GM12878 (cell line): Measurements from ENCODE around the gene MYH10. TPM values are rescaled to one million over a fixed set of nuclear protein-coding genes. Genes with fewer than 3 reads are reported as not detected.

Source experiments
- ATAC-seq: fragments of 200-7000 bp; cut with Tn5 transposase; 3 replicates; pipeline ENCODE4 v1.9.1; 2020; ENCODE audit warnings: mild to moderate bottlenecking, moderate library complexity
- BruUV-seq: library from RNA; stranded (reverse); fragments of 400-500 nt; replicated peaks from 2 replicates; lab custom pipeline; 2021; lab: Mats Ljungman, UMichigan
- CTCF ChIA-PET: fragments of 300-600 bp; sonication (Branson Sonifier 250); formaldehyde crosslinking; extraction: SDS; loops from one replicate; lab custom pipeline; 2021; ENCODE audit warnings: inconsistent platforms; lab: Yijun Ruan, JAX
- POLR2A ChIA-PET: fragments of 350-600 bp; formaldehyde crosslinking; extraction: SDS; loops from one replicate; lab custom pipeline; 2021; ENCODE audit warnings: inconsistent platforms; lab: Charles Lee
- RAD21 ChIA-PET: fragments of 300-600 bp; sonication (Branson Sonifier 250); formaldehyde crosslinking; loops from one replicate; lab custom pipeline; 2023; ENCODE audit warnings: antibody characterized with exemption; ENCODE audit not compliant: unreplicated experiment; lab: Charles Lee
- SMC1A ChIA-PET: fragments of 300-600 bp; sonication (Branson Sonifier 250); formaldehyde crosslinking; loops from one replicate; lab custom pipeline; 2023; ENCODE audit not compliant: unreplicated experiment, uncharacterized antibody; lab: Charles Lee
- DNase-seq: peaks from one replicate; pipeline ENCODE4 v3.0.0-alpha.2; 2011; ENCODE audit warnings: low read depth, low spot score
- FAIRE-seq: peaks from 3 replicates; lab custom pipeline; 2011; peaks lifted over from hg19 to GRCh38; lab: Jason Lieb, UNC
- H2AFZ ChIP-seq: 2 replicates; pipeline ENCODE4 v1.6.0; 2011; ENCODE audit warnings: low read depth, low read length, control low read depth; ENCODE audit not compliant: control insufficient read depth
- H3K27ac ChIP-seq: 2 replicates; pipeline ENCODE4 v1.5.1; 2011; ENCODE audit warnings: control low read depth; ENCODE audit not compliant: control insufficient read depth, insufficient read depth
- H3K27me3 ChIP-seq, 2 experiments: replicated peaks in 1 of 2; 2 replicates each; pipeline versions ENCODE4 v1.6.0 to v1.6.1; 2011; ENCODE audit warnings: low read length in 1 of 2; ENCODE audit not compliant: control insufficient read depth in 2 of 2, insufficient read depth in 2 of 2
- H3K36me3 ChIP-seq, 2 experiments: 2 replicates each; pipeline ENCODE4 v1.5.1; 2011; ENCODE audit warnings: low read length in 1 of 2; ENCODE audit not compliant: control insufficient read depth in 2 of 2, insufficient read depth in 2 of 2
- H3K4me1 ChIP-seq: 2 replicates; pipeline ENCODE4 v1.6.1; 2011; ENCODE audit warnings: mild to moderate bottlenecking, low read length, moderate library complexity, mixed read lengths; ENCODE audit not compliant: control insufficient read depth, insufficient read depth
- H3K4me2 ChIP-seq: 2 replicates; pipeline ENCODE4 v1.6.0; 2011; ENCODE audit warnings: control low read depth; ENCODE audit not compliant: control insufficient read depth, insufficient read depth
- H3K4me3 ChIP-seq: fragments of 200-600 bp; sonication (generic); 2 replicates; pipeline ENCODE4 v1.5.1; 2016
- H3K79me2 ChIP-seq: 2 replicates; pipeline ENCODE4 v1.6.0; 2011; ENCODE audit warnings: low read length; ENCODE audit not compliant: control insufficient read depth, insufficient read depth
- H3K9ac ChIP-seq: 2 replicates; pipeline ENCODE4 v1.8.0; 2011; ENCODE audit warnings: low read length, control low read depth, mixed read lengths; ENCODE audit not compliant: control insufficient read depth, insufficient read depth
- H3K9me3 ChIP-seq: replicated peaks from 3 replicates; pipeline ENCODE4 v1.5.1; 2011; ENCODE audit warnings: mild to moderate bottlenecking, low read length; ENCODE audit not compliant: control insufficient read depth, insufficient read depth
- H4K20me1 ChIP-seq: 2 replicates; pipeline ENCODE4 v1.6.0; 2011; ENCODE audit not compliant: control insufficient read depth, insufficient read depth
- ASH2L ChIP-seq: fragments of 300-600, 200-600 bp; sonication (generic); IDR thresholded peaks from 2 replicates; pipeline ENCODE4 v1.6.1; 2017; ENCODE audit warnings: low read depth, mild to moderate bottlenecking, borderline replicate concordance
- ATF7 ChIP-seq: fragments of 450-650 bp; IDR thresholded peaks from 2 replicates; pipeline ENCODE4 v1.6.1; 2016; ENCODE audit warnings: low read depth, mild to moderate bottlenecking
- CEBPB ChIP-seq, 2 experiments: fragments of 150-350 bp in 1 of 2; IDR thresholded peaks; 2 replicates each; pipeline ENCODE4 v1.6.1; 2012 to 2014; ENCODE audit warnings: low read depth in 2 of 2, low read length in 2 of 2, borderline replicate concordance in 1 of 2, inconsistent platforms in 1 of 2
- CHD4 ChIP-seq: fragments of 200-600 bp; sonication (generic); IDR thresholded peaks from 2 replicates; pipeline ENCODE4 v1.6.1; 2016; ENCODE audit warnings: mild to moderate bottlenecking
- HDAC2 ChIP-seq: fragments of 200-600 bp; sonication (generic); IDR thresholded peaks from 2 replicates; pipeline ENCODE4 v1.6.1; 2017
- MEF2A ChIP-seq: IDR thresholded peaks from 2 replicates; pipeline ENCODE4 v1.6.1; 2011; ENCODE audit warnings: low read depth, mild to moderate bottlenecking, low read length, moderate library complexity; ENCODE audit not compliant: insufficient read depth
- MYB ChIP-seq: fragments of 150-350 bp; IDR thresholded peaks from 2 replicates; pipeline ENCODE4 v1.6.1; 2014; ENCODE audit warnings: mild to moderate bottlenecking, low read depth, low read length, borderline replicate concordance
- NFXL1 ChIP-seq: fragments of 450-650 bp; IDR thresholded peaks from 2 replicates; pipeline ENCODE4 v1.6.1; 2017; ENCODE audit warnings: antibody characterized with exemption, mild to moderate bottlenecking, borderline replicate concordance
- PAX5 ChIP-seq: IDR thresholded peaks from 2 replicates; pipeline ENCODE4 v1.6.1; 2011; ENCODE audit warnings: low read depth, low read length, borderline replicate concordance
- RAD51 ChIP-seq: fragments of 450-650 bp; IDR thresholded peaks from 2 replicates; pipeline ENCODE4 v1.6.1; 2016; ENCODE audit warnings: moderate library complexity, mild to moderate bottlenecking, inconsistent platforms
- SREBF1 ChIP-seq: IDR thresholded peaks from 2 replicates; pipeline ENCODE4 v1.6.1; 2012; ENCODE audit warnings: mild to moderate bottlenecking, low read length
- SREBF2 ChIP-seq: IDR thresholded peaks from 2 replicates; pipeline ENCODE4 v1.6.1; 2012; ENCODE audit warnings: mild to moderate bottlenecking, low read length
- TCF7 ChIP-seq: IDR thresholded peaks from 2 replicates; pipeline ENCODE4 v1.6.1; 2014; ENCODE audit warnings: antibody characterized with exemption, borderline replicate concordance
- YBX1 ChIP-seq: fragments of 450-650 bp; IDR thresholded peaks from 2 replicates; pipeline ENCODE4 v1.6.1; 2016; ENCODE audit warnings: antibody characterized with exemption
- WGBS: methylation state at CpG from one replicate; pipeline ENCODE4 v1.1.6; 2016; ENCODE audit warnings: low lambda C conversion rate; ENCODE audit not compliant: insufficient replicate concordance, insufficient coverage; ENCODE audit errors: missing lambda C conversion rate; 5-methylcytosine and 5-hydroxymethylcytosine counted together
- in situ Hi-C: fragments of 300-500 bp; cut with MboI; formaldehyde crosslinking; loops from 9 replicates; pipeline ENCODE4 v1.14.3; 2018; ENCODE audit warnings: mixed read lengths
- intact Hi-C: fragments of 100-400 bp; cut with micrococcal nuclease; formaldehyde crosslinking; loops from one replicate; pipeline ENCODE4 v1.14.2; 2022; ENCODE audit not compliant: unreplicated experiment
- polyA plus RNA-seq, 11 experiments: library from polyadenylated mRNA; depleted of rRNA in 4 of 11; unstranded in 6 of 11; stranded (reverse) in 5 of 11; fragments of >200 nt; fragmentation: Nextera tagmentation in 4 of 11; fragmentation: Illumina TruSeq in 1 of 11; extraction: Ambion mirVana in 4 of 11; extraction: Trizol in 1 of 11; gene quantifications; 1 replicate in 1 of 11; 2 replicates in 10 of 11; pipeline versions ENCODE4 v1.2.1 to v1.2.3, GENCODE V29; 2011 to 2016; ENCODE audit warnings: inconsistent platforms in 2 of 11, missing spikeins in 2 of 11, low read depth in 1 of 11
- total RNA-seq, 4 experiments: library from RNA; depleted of rRNA in 3 of 4; stranded (reverse); fragments of >200 nt in 3 of 4; fragmentation: Illumina TruSeq in 1 of 4; extraction: Trizol in 1 of 4; gene quantifications; 2 replicates each; pipeline versions ENCODE4 v1.2.1 to v1.2.3, GENCODE V29; 2013 to 2021
- TF ChIP-seq, protein P1 (sequence below): fragments of 450-650 bp; formaldehyde crosslinking; IDR thresholded peaks from 2 replicates; pipeline ENCODE4 v1.4.0; 2020; ENCODE audit warnings: mild to moderate bottlenecking, moderate library complexity
- TF ChIP-seq, protein P2 (sequence below): IDR thresholded peaks from 2 replicates; pipeline ENCODE4 v1.6.1; 2012; ENCODE audit warnings: low read depth, low read length, improper control_type of control experiment
- TF ChIP-seq, protein P3 (sequence below): fragments of 450-650 bp; IDR thresholded peaks from 2 replicates; pipeline ENCODE4 v1.6.1; 2014; ENCODE audit warnings: mild to moderate bottlenecking

Gene MYH10
- total and polyA plus RNA-seq, 10 of the 15 experiments (the other 5 are each of a cell fraction or from before 2014, with no cell fraction given): 0.33 to 7.1 (median 1.0) TPM

DNA sequence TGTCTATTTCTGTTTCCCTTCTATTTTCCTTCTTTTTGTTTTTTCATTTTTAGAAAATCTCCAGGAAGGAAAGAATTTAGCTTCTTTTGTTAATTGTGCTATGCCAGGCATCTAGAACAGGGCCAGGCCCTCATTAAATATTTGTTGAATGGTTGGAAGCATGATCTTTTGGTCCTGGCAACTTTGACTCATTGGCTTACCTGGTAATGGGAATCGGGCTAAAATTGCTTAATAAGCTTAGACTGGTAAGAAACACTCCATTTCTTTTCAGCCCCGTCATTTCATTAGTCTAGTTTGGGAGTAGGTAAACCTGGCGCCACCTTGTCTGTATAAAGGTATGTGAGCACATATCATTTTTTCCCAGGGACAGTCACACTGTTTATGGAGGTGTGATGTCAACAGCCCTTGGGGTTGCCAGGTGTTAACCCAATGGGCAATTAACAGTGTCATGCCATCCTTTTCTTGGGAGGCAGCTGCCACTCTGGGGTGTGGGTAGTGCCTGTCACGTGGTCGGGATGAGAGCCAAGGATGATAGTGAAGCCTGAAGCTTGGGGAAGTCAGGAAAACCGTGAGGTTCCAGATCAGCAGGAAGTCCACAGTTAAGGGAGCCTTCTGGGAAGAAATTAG is 204.3 kb downstream of the MYH10 start:
- no peak overlapping the region for H3K27ac ChIP-seq
- no peaks in the 10 kb centered on the region for H3K79me2 ChIP-seq
- RAD21 ChIA-PET: no interaction called here
- no peak for DNase-seq
- BruUV-seq: no TSS peak
- H3K4me1 ChIP-seq: no peaks in the 10 kb centered on the region
- H3K4me3 ChIP-seq: no peak overlapping the region
- CTCF ChIA-PET: interaction anchor here (1.4 to 1.8 kb wide), 2 partner anchors 16 to 321 kb away, joined by 4 to 5 read pairs; no protein-coding TSS in a partner anchor
- SMC1A ChIA-PET: interaction anchor here (1.7 kb wide), 1 partner anchor 16 kb away, joined by 5 read pairs; no protein-coding TSS in a partner anchor
- in situ Hi-C loops (no loop called here), intact Hi-C loops (no loop called here)
- POLR2A ChIA-PET: interaction anchor here (0.6 kb wide), 1 partner anchor 432 kb away, joined by 4 read pairs; no protein-coding TSS in a partner anchor
- no peak overlapping the region for H3K4me2 ChIP-seq
- no peak for FAIRE-seq
- no peaks in the 10 kb centered on the region for H4K20me1 ChIP-seq
- H2AFZ ChIP-seq: no peak overlapping the region
- H3K9ac ChIP-seq: no peak overlapping the region
- peaks cover 0 to 4% of the 10 kb centered on the region in 2 experiments; a peak in 2 of 4 replicates for H3K27me3 ChIP-seq
- no peaks in the 10 kb centered on the region for H3K9me3 ChIP-seq
- ATAC-seq: no peak
- 1% methylated on average over 6 of the region's 6 CpGs for WGBS
- TF ChIP-seq MEF2A (no peak), HDAC2 (no peak), TCF7 (no peak), YBX1 (no peak), SREBF1 (no peak), CEBPB (IDR thresholded peaks at IDR 0.05; ENCODE audit: borderline replicate concordance in 1 of 2, low read depth in 2 of 2, low read length in 2 of 2) (no peak), CHD4 (no peak), ATF7 (no peak), RAD51 (no peak), NFXL1 (no peak), SREBF2 (no peak), PAX5 (no peak), ASH2L (no peak), MYB (no peak)
- TF ChIP-seq, protein P1, sequence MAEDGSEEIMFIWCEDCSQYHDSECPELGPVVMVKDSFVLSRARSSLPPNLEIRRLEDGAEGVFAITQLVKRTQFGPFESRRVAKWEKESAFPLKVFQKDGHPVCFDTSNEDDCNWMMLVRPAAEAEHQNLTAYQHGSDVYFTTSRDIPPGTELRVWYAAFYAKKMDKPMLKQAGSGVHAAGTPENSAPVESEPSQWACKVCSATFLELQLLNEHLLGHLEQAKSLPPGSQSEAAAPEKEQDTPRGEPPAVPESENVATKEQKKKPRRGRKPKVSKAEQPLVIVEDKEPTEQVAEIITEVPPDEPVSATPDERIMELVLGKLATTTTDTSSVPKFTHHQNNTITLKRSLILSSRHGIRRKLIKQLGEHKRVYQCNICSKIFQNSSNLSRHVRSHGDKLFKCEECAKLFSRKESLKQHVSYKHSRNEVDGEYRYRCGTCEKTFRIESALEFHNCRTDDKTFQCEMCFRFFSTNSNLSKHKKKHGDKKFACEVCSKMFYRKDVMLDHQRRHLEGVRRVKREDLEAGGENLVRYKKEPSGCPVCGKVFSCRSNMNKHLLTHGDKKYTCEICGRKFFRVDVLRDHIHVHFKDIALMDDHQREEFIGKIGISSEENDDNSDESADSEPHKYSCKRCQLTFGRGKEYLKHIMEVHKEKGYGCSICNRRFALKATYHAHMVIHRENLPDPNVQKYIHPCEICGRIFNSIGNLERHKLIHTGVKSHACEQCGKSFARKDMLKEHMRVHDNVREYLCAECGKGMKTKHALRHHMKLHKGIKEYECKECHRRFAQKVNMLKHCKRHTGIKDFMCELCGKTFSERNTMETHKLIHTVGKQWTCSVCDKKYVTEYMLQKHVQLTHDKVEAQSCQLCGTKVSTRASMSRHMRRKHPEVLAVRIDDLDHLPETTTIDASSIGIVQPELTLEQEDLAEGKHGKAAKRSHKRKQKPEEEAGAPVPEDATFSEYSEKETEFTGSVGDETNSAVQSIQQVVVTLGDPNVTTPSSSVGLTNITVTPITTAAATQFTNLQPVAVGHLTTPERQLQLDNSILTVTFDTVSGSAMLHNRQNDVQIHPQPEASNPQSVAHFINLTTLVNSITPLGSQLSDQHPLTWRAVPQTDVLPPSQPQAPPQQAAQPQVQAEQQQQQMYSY (CRISPR knock-in tag): no peak
- TF ChIP-seq, protein P2, sequence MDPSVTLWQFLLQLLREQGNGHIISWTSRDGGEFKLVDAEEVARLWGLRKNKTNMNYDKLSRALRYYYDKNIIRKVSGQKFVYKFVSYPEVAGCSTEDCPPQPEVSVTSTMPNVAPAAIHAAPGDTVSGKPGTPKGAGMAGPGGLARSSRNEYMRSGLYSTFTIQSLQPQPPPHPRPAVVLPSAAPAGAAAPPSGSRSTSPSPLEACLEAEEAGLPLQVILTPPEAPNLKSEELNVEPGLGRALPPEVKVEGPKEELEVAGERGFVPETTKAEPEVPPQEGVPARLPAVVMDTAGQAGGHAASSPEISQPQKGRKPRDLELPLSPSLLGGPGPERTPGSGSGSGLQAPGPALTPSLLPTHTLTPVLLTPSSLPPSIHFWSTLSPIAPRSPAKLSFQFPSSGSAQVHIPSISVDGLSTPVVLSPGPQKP: no peak
- TF ChIP-seq, protein P3, sequence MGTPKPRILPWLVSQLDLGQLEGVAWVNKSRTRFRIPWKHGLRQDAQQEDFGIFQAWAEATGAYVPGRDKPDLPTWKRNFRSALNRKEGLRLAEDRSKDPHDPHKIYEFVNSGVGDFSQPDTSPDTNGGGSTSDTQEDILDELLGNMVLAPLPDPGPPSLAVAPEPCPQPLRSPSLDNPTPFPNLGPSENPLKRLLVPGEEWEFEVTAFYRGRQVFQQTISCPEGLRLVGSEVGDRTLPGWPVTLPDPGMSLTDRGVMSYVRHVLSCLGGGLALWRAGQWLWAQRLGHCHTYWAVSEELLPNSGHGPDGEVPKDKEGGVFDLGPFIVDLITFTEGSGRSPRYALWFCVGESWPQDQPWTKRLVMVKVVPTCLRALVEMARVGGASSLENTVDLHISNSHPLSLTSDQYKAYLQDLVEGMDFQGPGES: no peak
- TF ChIP-seq, all 136 proteins: peak for 0
- no peaks in the 10 kb centered on the region for H3K36me3 ChIP-seq
